Choroid plexus epithelial cell (primary cell): ENCODE measurements around the gene ELMO1.
A peak's percentile ranks its signal among the peaks of the same experiment; 100 is the strongest.

Experiments
- DNase-seq: peaks from one replicate; pipeline ENCODE4 v3.0.0-alpha.2; 2010; ENCODE audit warnings: low read depth
- H3K4me3 ChIP-seq: 2 replicates; pipeline ENCODE4 v1.5.1; 2011; ENCODE audit warnings: low read depth, mild to moderate bottlenecking, control low read depth, low read length, moderate library complexity
- CTCF ChIP-seq: conservative IDR thresholded peaks from 2 replicates; pipeline ENCODE4 v1.5.1; 2011; ENCODE audit warnings: low read depth, mild to moderate bottlenecking, control low read depth, inconsistent platforms, low read length, moderate library complexity

Gene ELMO1

GRCh38 chr7:37096341-37096740 is 352.3 kb downstream of the ELMO1 start:
- no peak for TF ChIP-seq CTCF
- DNase-seq: no peak
- H3K4me3 ChIP-seq: no peak overlapping the region

GRCh38 chr7:37095122-37095521 is 353.5 kb downstream of the ELMO1 start:
- no peak for DNase-seq
- no peak for TF ChIP-seq CTCF
- H3K4me3 ChIP-seq: no peak overlapping the region

- H3K4me3 ChIP-seq: no peak overlapping the region
- DNase-seq: no peak
- no peak for TF ChIP-seq CTCF
Observed at GRCh38 chr7:37093257-37093656, 355.4 kb downstream of the ELMO1 start.

- no peak for DNase-seq
- no peak for TF ChIP-seq CTCF
- H3K4me3 ChIP-seq: no peak overlapping the region
Observed at GRCh38 chr7:37092548-37092947, 356.1 kb downstream of the ELMO1 start.

- H3K4me3 ChIP-seq: no peak overlapping the region
- peak; percentile 26 for DNase-seq
- no peak for TF ChIP-seq CTCF
Observed at GRCh38 chr7:37089972-37090371, 358.7 kb downstream of the ELMO1 start.

- no peak for TF ChIP-seq CTCF
- DNase-seq: no peak
- H3K4me3 ChIP-seq: no peak overlapping the region
Observed at GRCh38 chr7:37085600-37085999, 363.1 kb downstream of the ELMO1 start.

- DNase-seq: no peak
- TF ChIP-seq CTCF: no peak
- no peak overlapping the region for H3K4me3 ChIP-seq
Observed at GRCh38 chr7:37084303-37084702, 364.4 kb downstream of the ELMO1 start.
